HG03558 (cell line): ENCODE data around the gene PQBP1.
A peak's percentile ranks its signal among the peaks of the same experiment; 100 is the strongest.
"Not testable (repeated sequence)": the region's sequence is repeated elsewhere in the genome, so short reads cannot be mapped to it uniquely, and the experiment has no call there.

Experiments
- ATAC-seq: cut with Tn5 transposase; IDR thresholded peaks from one replicate; pipeline ENCODE4 v1.9.1; 2021; ENCODE audit warnings: moderate number of reproducible peaks; ENCODE audit not compliant: unreplicated experiment; ENCODE audit errors: extremely low read depth

The PQBP1 gene

GRCh38 chrX:48897625-48898306, at the start of gene PQBP1, which contains the start of gene TIMM17B:
Gene PQBP1 (plus strand): TSS chrX:48897930. CDS start chrX:48898510, 580 bp downstream.
Gene TIMM17B (minus strand): TSS chrX:48897768. CDS start chrX:48897749, 19 bp downstream.
- peak; percentile 67 for ATAC-seq

DNA sequence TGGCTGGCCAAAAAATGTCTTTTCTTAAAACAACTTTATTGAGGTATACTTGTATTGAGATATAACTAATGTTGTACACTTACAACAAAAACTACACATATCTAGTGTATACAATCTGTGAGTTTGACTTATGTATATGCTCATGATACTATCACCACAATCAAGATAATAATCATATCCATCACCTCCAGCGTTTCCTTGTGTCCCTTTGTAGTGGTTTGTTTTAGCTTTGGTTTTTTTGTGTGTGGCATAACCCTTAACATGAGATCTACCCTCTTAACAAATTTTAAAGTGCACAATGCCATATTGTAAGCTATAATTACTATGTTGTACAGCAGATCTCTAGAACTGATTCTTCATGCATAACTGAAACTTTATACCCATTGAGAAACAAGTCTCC, 48.9 kb upstream of the PQBP1 start:
- ATAC-seq, result no peak

DNA sequence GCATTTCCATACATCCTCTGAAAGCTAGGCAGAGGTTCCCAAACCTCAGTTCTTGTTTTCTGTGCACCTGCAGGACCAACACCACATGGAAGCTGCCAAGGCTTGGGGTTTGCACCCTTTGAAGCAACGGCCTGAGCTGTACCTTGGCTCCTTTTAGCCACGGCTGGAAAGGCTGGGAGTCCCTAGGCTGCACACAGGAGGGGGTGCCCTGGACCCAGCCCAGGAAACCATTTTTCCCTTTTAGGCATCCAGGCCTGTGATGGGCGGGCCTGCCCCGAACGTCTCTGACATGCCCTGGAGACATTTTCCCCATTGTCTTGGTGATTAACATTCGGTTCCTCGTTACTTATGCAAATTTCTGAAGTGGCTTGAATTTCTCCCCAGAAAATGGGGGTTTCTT, 44.9 kb upstream of the PQBP1 start:
- ATAC-seq, result no peak

DNA sequence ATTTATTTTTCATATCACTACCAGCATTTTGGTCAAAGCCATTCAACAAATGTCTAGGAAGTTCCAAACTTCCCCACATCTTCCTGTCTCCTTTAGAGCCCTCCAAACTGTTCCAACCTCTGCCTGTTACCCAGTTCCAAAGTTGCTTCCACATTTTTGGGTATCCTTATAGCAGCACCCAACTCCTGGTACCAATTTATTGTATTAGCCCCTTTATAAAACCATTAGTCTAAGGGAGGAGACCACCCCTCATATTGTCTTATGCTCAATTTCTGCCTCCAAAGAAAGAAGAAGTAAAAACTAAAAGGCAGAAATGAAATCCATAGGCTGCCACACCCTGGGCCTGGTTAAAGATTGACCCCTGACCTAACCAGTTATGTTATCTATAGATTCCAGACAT, 44.2 kb upstream of the PQBP1 start:
- ATAC-seq, result not testable (repeated sequence)

- not testable (repeated sequence) for ATAC-seq
Observed at GRCh38 chrX:48854121-48854804, 43.5 kb upstream of the PQBP1 start.

DNA sequence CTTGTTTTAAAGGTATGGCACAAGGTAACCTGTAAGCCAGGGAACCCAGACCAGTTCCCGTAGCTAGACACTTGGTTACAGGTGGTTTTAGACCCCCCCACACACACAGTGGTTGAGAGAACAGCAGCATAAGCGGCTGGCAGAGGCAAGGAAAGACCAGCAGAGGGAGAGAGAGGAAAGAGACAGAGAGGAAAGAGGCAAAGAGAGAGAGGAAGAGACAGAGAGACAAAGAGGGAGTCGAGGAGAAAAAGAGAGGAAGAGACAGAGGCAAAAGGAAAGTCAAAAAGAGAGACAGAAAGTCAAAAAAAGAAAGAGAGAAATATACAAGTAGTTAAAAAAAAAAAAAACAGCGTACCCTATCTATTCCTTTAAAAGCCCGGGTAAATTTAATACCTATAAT, 42.8 kb upstream of the PQBP1 start:
- no peak for ATAC-seq

DNA sequence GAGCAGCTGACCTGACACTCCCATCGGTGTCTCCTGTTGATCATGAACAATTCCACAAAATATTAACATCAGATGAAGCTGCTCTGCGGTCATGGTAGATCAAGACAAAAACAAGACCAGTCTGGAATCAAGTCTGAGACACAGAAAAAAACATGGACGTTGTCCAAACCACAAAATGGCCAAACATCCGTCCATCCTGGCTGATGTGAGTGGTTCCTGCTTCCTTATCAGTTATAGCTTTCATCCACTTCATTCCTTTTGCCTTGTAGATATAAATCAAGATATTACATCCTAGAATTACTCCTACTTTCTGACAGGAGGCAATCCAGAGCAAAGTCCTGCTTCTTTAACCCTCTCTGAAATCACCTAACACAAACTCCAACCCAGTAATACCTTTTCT, 33.5 kb upstream of the PQBP1 start:
- no peak for ATAC-seq

DNA sequence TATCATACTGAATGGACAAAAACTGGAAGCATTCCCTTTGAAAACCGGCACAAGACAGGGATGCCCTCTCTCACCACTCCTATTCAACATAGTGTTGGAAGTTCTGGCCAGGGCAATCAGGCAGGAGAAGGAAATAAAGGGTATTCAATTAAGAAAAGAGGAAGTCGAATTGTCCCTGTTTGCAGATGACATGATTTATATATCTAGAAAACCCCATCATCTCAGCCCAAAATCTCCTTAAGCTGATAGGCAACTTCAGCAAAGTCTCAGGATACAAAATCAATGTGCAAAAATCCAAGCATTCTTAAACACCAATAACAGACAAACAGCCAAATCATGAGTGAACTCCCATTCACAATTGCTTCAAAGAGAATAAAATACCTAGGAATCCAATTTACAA, 25.7 kb upstream of the PQBP1 start:
- ATAC-seq, result not testable (repeated sequence)

DNA sequence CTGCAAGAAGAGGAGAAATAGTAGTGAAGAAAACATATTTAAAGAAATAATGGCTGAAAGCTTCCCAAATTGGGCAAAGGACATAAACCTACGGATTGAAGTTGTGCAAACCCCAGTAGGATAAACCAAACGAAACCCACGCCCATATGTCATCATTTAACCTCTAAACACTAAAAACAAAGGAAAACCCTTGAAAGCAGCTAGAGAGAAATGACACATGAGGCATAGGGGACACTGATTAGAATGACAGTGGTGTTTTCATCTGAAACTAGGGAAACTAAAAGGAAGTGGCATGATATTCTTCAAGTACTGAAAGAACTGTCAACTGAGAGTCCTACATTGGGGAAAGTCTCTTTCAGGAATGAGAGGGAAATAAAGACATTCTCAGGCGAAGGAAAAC, 20.8 kb upstream of the PQBP1 start:
- not testable (repeated sequence) for ATAC-seq

GRCh38 chrX:48883729-48884128, 14.0 kb upstream of the PQBP1 start:
- no peak for ATAC-seq

DNA sequence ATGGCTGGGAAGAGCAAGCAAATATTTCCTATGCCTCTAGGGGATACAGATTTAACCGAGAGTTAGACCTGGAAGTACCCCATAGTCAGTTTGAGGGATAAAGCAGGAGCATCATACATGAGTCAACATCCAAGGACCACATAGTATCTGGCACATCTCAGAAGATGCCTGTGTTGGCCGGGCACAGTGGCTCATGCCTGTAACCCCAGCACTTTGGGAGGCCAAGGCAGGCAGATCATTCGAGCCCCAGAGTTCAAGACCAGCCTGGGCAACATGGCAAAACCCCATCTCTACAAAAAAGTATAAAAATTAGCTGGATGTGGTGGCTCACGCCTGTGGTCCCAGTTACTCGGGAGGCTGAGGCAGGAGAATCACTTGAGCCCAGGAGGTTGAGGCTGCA, 11.1 kb upstream of the PQBP1 start:
- not testable (repeated sequence) for ATAC-seq

- ATAC-seq, result no peak
Observed at GRCh38 chrX:48890296-48890925, 7.3 kb upstream of the PQBP1 start.

DNA sequence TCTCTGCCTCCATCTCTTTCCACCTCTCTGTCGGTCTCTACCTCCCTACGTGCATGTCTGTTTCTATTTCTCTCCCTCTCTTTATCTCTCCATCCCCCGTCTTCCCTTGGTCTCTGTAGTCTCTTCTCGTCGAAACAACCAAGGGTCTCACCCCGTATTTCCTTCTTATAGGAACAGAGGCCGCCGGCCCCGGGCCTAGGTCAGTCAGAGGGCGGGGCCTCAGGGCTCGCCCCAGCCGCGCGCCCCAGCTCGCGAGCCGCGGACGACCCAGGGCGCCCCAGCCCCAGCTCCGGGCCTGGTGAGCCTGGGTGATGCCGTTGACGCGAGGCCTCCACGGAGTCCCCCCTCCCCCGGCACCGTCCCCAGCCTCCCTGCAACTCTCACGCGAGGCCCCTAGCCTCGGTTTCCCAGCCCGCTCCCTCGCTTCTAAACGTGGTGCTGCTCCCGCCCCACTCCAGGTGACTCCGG, 6.8 kb upstream of the PQBP1 start:
- no peak for ATAC-seq

GRCh38 chrX:48891402-48892288, 6.1 kb upstream of the PQBP1 start:
- ATAC-seq, result no peak

DNA sequence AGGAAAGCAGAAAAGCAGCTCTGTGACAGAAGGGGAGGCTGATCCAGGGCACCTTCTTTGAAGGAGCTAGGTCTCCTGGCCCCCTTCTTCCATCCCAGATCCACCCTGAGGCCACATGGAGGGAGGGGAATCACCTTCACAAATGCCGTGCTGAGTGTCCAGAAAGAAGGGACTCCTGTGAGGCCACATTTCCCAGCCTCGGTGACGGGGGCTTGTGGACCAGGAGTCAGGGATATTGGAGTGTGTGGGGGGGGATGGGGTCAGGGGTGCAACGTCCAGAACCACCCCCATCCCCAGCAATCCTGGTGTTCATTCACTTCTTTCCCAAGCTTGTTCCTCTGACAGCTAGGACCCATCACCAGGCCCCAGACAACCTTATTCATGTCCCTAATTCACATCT, 4.8 kb upstream of the PQBP1 start:
- ATAC-seq, result no peak

- no peak for ATAC-seq
Observed at GRCh38 chrX:48893556-48894348, 4.0 kb upstream of the PQBP1 start.

DNA sequence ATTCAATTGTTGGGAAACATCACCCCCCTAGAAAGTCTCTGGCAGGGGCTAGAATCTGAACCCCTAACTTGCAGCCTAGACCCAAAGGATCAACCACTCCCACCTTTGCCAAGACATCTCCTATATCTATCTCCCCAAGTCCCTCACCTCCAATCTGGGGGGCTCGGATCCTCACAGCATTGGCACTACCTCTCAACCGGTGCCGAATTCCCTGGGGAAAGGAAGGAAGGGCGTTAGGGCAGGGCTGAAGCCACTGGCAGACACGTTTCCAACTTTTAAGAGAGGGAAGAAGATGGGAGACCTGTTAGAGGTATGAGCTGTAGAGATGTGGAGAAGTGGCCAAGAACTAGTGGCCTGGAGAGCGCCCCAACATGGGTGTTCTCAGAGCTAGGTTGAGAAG, 2.8 kb upstream of the PQBP1 start:
- no peak for ATAC-seq

DNA sequence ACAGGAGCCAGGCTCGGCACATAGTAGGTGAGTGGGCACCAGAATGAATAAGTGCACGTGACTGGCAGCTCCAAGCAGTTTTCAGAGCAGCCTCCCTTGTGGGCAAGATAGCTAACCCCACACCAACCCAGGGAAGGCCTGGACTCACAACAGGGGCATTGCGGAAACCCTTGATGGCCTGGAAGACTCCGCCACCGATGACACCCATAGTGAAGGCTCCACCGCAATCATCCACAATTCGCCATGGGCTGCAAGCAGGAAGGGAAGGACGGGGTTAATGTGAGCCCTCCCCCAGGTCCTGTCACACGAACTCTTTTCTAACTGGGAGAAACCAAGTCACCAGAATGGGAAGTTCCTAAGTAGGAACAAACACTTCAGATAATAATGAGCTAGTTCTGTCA, 1.1 kb upstream of the PQBP1 start:
- no peak for ATAC-seq

- ATAC-seq, result no peak
Observed at GRCh38 chrX:48897157-48897624, 539 bp upstream of the PQBP1 start.

GRCh38 chrX:48899078-48899410, 1.3 kb downstream of the PQBP1 start:
- no peak for ATAC-seq
